Peyer's patch (tissue), 4 donors: ENCODE results near the gene HAL. TPM values are rescaled to one million over a fixed set of nuclear protein-coding genes. Genes with fewer than 3 reads are reported as not detected.
A peak's percentile ranks its signal among the peaks of the same experiment; 100 is the strongest.

Experiments used
- DNase-seq, 3 donors: peaks; one replicate each; pipeline ENCODE4 v3.0.0-alpha.2; 2017 to 2019
- H3K27ac ChIP-seq, 4 donors: fragments of 200-600 bp; sonication (generic); one replicate each; pipeline ENCODE4 v1.5.1; 2016 to 2019
- H3K27me3 ChIP-seq, 2 donors: fragments of 200-600 bp; sonication (generic); one replicate each; pipeline ENCODE4 v1.5.1; 2019
- H3K36me3 ChIP-seq, 3 donors: fragments of 200-600 bp; sonication (generic); one replicate each; pipeline ENCODE4 v1.5.1; 2016 to 2019
- H3K4me1 ChIP-seq, 4 donors: fragments of 200-600 bp; sonication (generic); one replicate each; pipeline ENCODE4 v1.5.1; 2016 to 2019
- H3K4me3 ChIP-seq, 4 donors: fragments of 200-600 bp; sonication (generic); 1 replicate in 3 of 4; 2 replicates in 1 of 4; pipeline ENCODE4 v1.5.1; 2016 to 2019; ENCODE audit warnings: mild to moderate bottlenecking in 1 of 4
- H3K9me3 ChIP-seq, 4 donors: fragments of 200-600 bp; sonication (generic); one replicate each; pipeline ENCODE4 v1.5.1; 2016 to 2019; ENCODE audit warnings: mild to moderate bottlenecking in 1 of 4
- CTCF ChIP-seq, 6 experiments: fragments of 450-650 bp in 4 of 6; fragments of 200-600 bp in 2 of 6; sonication (generic) in 1 of 6; IDR thresholded peaks; one replicate each; pipeline ENCODE4 v1.5.1; 2017 to 2019; ENCODE audit warnings: antibody characterized with exemption in 6 of 6, mild to moderate bottlenecking in 3 of 6, moderate library complexity in 1 of 6
- POLR2A ChIP-seq, 2 donors: fragments of 450-650 bp; IDR thresholded peaks; one replicate each; pipeline ENCODE4 v1.5.1; 2017; ENCODE audit warnings: antibody characterized with exemption in 2 of 2, mild to moderate bottlenecking in 2 of 2, moderate library complexity in 2 of 2
- total RNA-seq, 4 donors: library from RNA; depleted of rRNA; stranded (reverse); fragments of >200 nt; gene quantifications; one replicate each; pipeline ENCODE4 v1.1.0, GENCODE V29; 2016

The HAL gene
- total RNA-seq, 4 donors from 2014 or later: 4.0 to 8.1 (median 4.3) TPM; not detected in 1

- peaks cover 0 to 53% (median 0%) of the 10 kb centered on the region in 3 donors for H3K36me3 ChIP-seq
- H3K27me3 ChIP-seq: no peaks in the 10 kb centered on the region
- no peak for DNase-seq
- H3K4me1 ChIP-seq: peaks cover 0 to 7% (median 0%) of the 10 kb centered on the region in 4 donors
- no peak overlapping the region for H3K27ac ChIP-seq
- H3K4me3 ChIP-seq: no peak overlapping the region
- no peaks in the 10 kb centered on the region for H3K9me3 ChIP-seq
- TF ChIP-seq CTCF (IDR thresholded peaks at IDR 0.05) (no peak), POLR2A (IDR thresholded peaks at IDR 0.05) (no peak)
These were observed 4.7 kb upstream of the HAL start for GRCh38 chr12:96000858-96001257.

GRCh38 chr12:95999484-95999883 is 3.3 kb upstream of the HAL start:
- peaks cover 0 to 39% (median 0%) of the 10 kb centered on the region in 3 donors for H3K36me3 ChIP-seq
- no peak for DNase-seq
- peaks cover 0 to 11% (median 0%) of the 10 kb centered on the region in 4 donors for H3K4me1 ChIP-seq
- no peak overlapping the region for H3K4me3 ChIP-seq
- no peaks in the 10 kb centered on the region for H3K9me3 ChIP-seq
- TF ChIP-seq POLR2A (IDR thresholded peaks at IDR 0.05) (no peak), CTCF (IDR thresholded peaks at IDR 0.05) (no peak)
- no peak overlapping the region for H3K27ac ChIP-seq
- H3K27me3 ChIP-seq: no peaks in the 10 kb centered on the region

GRCh38 chr12:95998611-95999286 is 2.6 kb upstream of the HAL start:
- TF ChIP-seq POLR2A (IDR thresholded peaks at IDR 0.05) (no peak), CTCF (IDR thresholded peaks at IDR 0.05) (peak; percentile 24 to 89 (median 76))
- H3K36me3 ChIP-seq: peaks cover 0 to 32% (median 0%) of the 10 kb centered on the region in 3 donors
- H3K4me3 ChIP-seq: no peak overlapping the region
- H3K27ac ChIP-seq: no peak overlapping the region
- DNase-seq: peak in 1 of 3 donors; percentile 68
- H3K4me1 ChIP-seq: peaks cover 0 to 11% (median 0%) of the 10 kb centered on the region in 4 donors
- no peaks in the 10 kb centered on the region for H3K27me3 ChIP-seq
- H3K9me3 ChIP-seq: no peaks in the 10 kb centered on the region

GRCh38 chr12:95997911-95998510 is 1.9 kb upstream of the HAL start:
- peaks cover 0 to 11% (median 0%) of the 10 kb centered on the region in 4 donors for H3K4me1 ChIP-seq
- no peak overlapping the region for H3K4me3 ChIP-seq
- no peak overlapping the region for H3K27ac ChIP-seq
- no peak for DNase-seq
- H3K9me3 ChIP-seq: no peaks in the 10 kb centered on the region
- H3K36me3 ChIP-seq: peaks cover 0 to 24% (median 0%) of the 10 kb centered on the region in 3 donors
- H3K27me3 ChIP-seq: no peaks in the 10 kb centered on the region
- TF ChIP-seq CTCF (IDR thresholded peaks at IDR 0.05) (no peak), POLR2A (IDR thresholded peaks at IDR 0.05) (no peak)

GRCh38 chr12:95997276-95997675 is 1.1 kb upstream of the HAL start:
- Histone ChIP-seq H3K36me3 (peaks cover 0 to 17% (median 0%) of the 10 kb centered on the region in 3 donors), H3K4me3 (no peak overlapping the region), H3K4me1 (peaks cover 0 to 11% (median 0%) of the 10 kb centered on the region in 4 donors), H3K9me3 (no peaks in the 10 kb centered on the region), H3K27me3 (no peaks in the 10 kb centered on the region), H3K27ac (no peak overlapping the region)
- TF ChIP-seq CTCF (IDR thresholded peaks at IDR 0.05): no peak
- no peak for TF ChIP-seq POLR2A (IDR thresholded peaks at IDR 0.05)
- DNase-seq: no peak
